GM19240 (cell line): ENCODE data around the gene SYT3.
"Not testable (repeated sequence)": the region's sequence is repeated elsewhere in the genome, so short reads cannot be mapped to it uniquely, and the experiment has no call there.

Experiments used
- DNase-seq: peaks from one replicate; pipeline ENCODE4 v3.0.0; 2011; ENCODE audit warnings: low spot score; ENCODE audit not compliant: insufficient read length

The SYT3 gene

GRCh38 chr19:50602935-50603334 lies 36.7 kb downstream of the SYT3 start:
- no peak for DNase-seq

GRCh38 chr19:50602496-50602895 lies 37.2 kb downstream of the SYT3 start:
- DNase-seq, result no peak

- no peak for DNase-seq
Observed at GRCh38 chr19:50602089-50602422, 37.6 kb downstream of the SYT3 start.

GRCh38 chr19:50601407-50602088 lies 38.1 kb downstream of the SYT3 start:
- no peak for DNase-seq

GRCh38 chr19:50599427-50599826 lies 40.3 kb downstream of the SYT3 start:
- DNase-seq, result no peak

GRCh38 chr19:50590191-50590590 lies 49.5 kb downstream of the SYT3 start:
- DNase-seq, result no peak

GRCh38 chr19:50581795-50582660 lies 57.7 kb downstream of the SYT3 start:
- not testable (repeated sequence) for DNase-seq

- DNase-seq, result no peak
Observed at GRCh38 chr19:50580970-50581634, 58.6 kb downstream of the SYT3 start.

- DNase-seq, result no peak
Observed at GRCh38 chr19:50580240-50580639, 59.4 kb downstream of the SYT3 start.

- DNase-seq, result not testable (repeated sequence)
Observed at GRCh38 chr19:50576769-50577168, 62.9 kb downstream of the SYT3 start.

- no peak for DNase-seq
Observed at GRCh38 chr19:50573741-50574461, 65.8 kb downstream of the SYT3 start.
